Skeletal muscle satellite cell (primary cell): ENCODE data around the gene TAF11.

ENCODE experiments used
- H3K27me3 ChIP-seq: 2 replicates; pipeline ENCODE4 v1.7.0; 2013; ENCODE audit warnings: low read length; ENCODE audit not compliant: control insufficient read depth, insufficient read depth
- H3K36me3 ChIP-seq: 2 replicates; pipeline ENCODE4 v1.7.0; 2013; ENCODE audit warnings: mild to moderate bottlenecking, control low read depth, low read length; ENCODE audit not compliant: insufficient read depth
- H3K4me1 ChIP-seq: 2 replicates; pipeline ENCODE4 v1.7.0; 2013; ENCODE audit warnings: low read length; ENCODE audit not compliant: control insufficient read depth, insufficient read depth
- H3K4me2 ChIP-seq: 2 replicates; pipeline ENCODE4 v1.7.0; 2013; ENCODE audit warnings: mild to moderate bottlenecking, low read length
- H3K4me3 ChIP-seq: 2 replicates; pipeline ENCODE4 v1.7.0; 2013; ENCODE audit warnings: low read length
- H3K9ac ChIP-seq: 2 replicates; pipeline ENCODE4 v1.7.0; 2013; ENCODE audit warnings: mild to moderate bottlenecking, low read depth, low read length, moderate library complexity
- H3K9me3 ChIP-seq: replicated peaks from 2 replicates; pipeline ENCODE4 v1.7.0; 2013; ENCODE audit warnings: mild to moderate bottlenecking, control low read depth, low read length

TAF11 gene

DNA sequence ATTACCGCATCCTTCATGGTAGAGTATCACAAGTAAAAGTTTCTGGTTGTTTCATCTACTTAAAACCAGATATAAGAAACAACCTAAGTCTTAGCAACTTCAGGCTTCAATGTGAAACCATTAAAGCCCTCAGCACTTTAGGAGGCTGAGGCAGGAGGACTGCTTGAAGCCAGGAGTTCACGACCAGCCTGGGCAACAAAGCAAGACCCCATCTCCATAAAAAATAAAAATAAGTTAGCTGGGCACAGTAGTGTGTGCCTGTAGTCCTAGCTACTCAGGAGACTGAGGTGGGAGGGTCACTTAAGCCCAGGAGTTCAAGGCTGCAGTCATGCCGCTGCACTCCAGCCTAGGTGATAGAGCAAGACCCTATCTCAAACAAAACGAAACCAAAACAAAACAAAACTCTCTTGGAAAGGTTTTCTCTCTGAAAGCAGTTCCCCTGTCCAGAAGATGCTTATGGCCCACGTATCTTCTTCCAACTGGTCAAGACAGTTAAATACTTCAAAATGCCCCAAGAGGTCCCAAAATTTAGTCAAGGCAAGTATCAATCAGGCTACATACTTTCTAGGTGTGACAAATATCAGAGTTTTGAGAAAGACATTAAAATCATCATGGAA, 9.9 kb downstream of the TAF11 start:
- Histone ChIP-seq H3K9ac (no peak overlapping the region), H3K36me3 (peaks cover 48% of the 10 kb centered on the region), H3K4me2 (no peak overlapping the region), H3K4me3 (no peak overlapping the region), H3K27me3 (no peaks in the 10 kb centered on the region), H3K9me3 (no peaks in the 10 kb centered on the region), H3K4me1 (no peaks in the 10 kb centered on the region)

GRCh38 chr6:34877259-34877658, 10.6 kb downstream of the TAF11 start:
- Histone ChIP-seq H3K4me3 (no peak overlapping the region), H3K36me3 (peaks cover 51% of the 10 kb centered on the region), H3K4me2 (no peak overlapping the region), H3K27me3 (no peaks in the 10 kb centered on the region), H3K9me3 (no peaks in the 10 kb centered on the region), H3K4me1 (no peaks in the 10 kb centered on the region), H3K9ac (no peak overlapping the region)

DNA sequence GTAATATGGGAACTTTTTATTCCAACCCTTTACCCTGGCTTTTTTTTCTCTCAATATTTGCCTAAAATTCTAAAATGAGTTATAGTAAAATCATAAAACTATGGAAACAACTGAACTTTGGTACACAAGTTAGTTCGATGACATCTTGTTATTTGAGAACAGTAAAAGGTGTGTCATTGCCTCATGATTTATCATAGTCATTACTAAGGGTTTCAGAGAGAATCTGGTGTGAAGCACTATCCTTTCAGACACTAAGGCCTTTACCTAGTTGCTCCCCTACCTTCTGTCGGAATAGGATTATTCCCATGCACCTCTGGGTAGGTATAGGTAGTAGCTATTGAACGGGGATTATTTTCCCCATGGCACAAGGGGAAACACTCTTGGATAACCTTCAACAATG, 11.4 kb downstream of the TAF11 start:
- H3K4me3 ChIP-seq, result no peak overlapping the region
- H3K27me3 ChIP-seq, result no peaks in the 10 kb centered on the region
- H3K9ac ChIP-seq, result no peak overlapping the region
- peaks cover 58% of the 10 kb centered on the region for H3K36me3 ChIP-seq
- no peak overlapping the region for H3K4me2 ChIP-seq
- no peaks in the 10 kb centered on the region for H3K4me1 ChIP-seq
- no peaks in the 10 kb centered on the region for H3K9me3 ChIP-seq

- no peaks in the 10 kb centered on the region for H3K9me3 ChIP-seq
- no peak overlapping the region for H3K4me2 ChIP-seq
- H3K4me1 ChIP-seq, result no peaks in the 10 kb centered on the region
- no peak overlapping the region for H3K9ac ChIP-seq
- H3K4me3 ChIP-seq, result no peak overlapping the region
- H3K27me3 ChIP-seq, result no peaks in the 10 kb centered on the region
- peaks cover 50% of the 10 kb centered on the region for H3K36me3 ChIP-seq
Measured at GRCh38 chr6:34875292-34876213, 12.3 kb downstream of the TAF11 start.

DNA sequence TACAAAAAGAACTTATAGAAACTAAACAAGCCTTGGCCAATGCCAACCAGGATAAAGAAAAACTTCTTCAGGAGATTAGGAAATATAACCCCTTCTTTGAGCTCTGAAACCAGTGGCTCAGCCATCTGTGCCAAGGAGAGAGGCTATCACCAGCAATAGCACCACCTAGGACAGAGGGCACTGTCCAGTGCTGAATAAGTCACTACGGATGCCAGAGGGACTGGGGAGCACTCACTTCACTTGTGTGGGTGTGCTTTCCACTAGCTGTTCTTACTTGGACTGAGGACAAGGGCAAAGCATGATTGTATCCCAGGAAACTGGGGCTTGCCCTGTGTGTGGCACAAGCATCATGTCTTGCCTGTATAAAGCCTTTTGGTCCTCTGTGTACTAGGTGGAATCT, 15.5 kb downstream of the TAF11 start:
- Histone ChIP-seq H3K9me3 (no peaks in the 10 kb centered on the region), H3K9ac (no peak overlapping the region), H3K36me3 (peaks cover 30% of the 10 kb centered on the region), H3K4me1 (no peaks in the 10 kb centered on the region), H3K4me2 (no peak overlapping the region), H3K4me3 (no peak overlapping the region), H3K27me3 (no peaks in the 10 kb centered on the region)

- H3K9ac ChIP-seq, result no peak overlapping the region
- no peaks in the 10 kb centered on the region for H3K27me3 ChIP-seq
- H3K4me2 ChIP-seq, result no peak overlapping the region
- H3K36me3 ChIP-seq, result peaks cover 27% of the 10 kb centered on the region
- no peaks in the 10 kb centered on the region for H3K9me3 ChIP-seq
- no peaks in the 10 kb centered on the region for H3K4me1 ChIP-seq
- no peak overlapping the region for H3K4me3 ChIP-seq
Measured at GRCh38 chr6:34871853-34872252, 16.0 kb downstream of the TAF11 start.

DNA sequence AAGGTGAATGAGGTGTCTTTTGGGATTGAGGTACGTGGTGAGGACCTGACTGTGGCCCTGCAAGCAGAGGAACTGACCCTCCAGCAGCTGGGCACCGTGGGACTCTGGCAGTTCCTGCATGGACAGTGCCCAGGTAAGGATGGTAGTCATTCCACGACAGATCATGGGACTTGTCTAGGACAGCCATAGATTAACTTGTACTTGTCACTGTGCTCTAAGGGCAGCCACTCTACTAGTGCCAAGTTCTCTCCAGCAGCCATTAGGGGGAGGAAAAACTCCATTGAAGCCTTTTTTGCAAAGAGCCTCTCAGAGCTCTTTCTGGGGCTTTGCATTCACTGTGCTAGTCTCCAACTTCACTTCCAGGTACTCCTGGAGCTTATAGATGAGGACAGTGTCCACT, 20.4 kb downstream of the TAF11 start:
- Histone ChIP-seq H3K9ac (no peak overlapping the region), H3K36me3 (peaks cover 8% of the 10 kb centered on the region), H3K4me3 (no peak overlapping the region), H3K4me1 (no peaks in the 10 kb centered on the region), H3K4me2 (no peak overlapping the region), H3K9me3 (no peaks in the 10 kb centered on the region), H3K27me3 (no peaks in the 10 kb centered on the region)

GRCh38 chr6:34866509-34866908, 21.3 kb downstream of the TAF11 start:
- Histone ChIP-seq H3K4me2 (no peak overlapping the region), H3K4me3 (no peak overlapping the region), H3K36me3 (no peaks in the 10 kb centered on the region), H3K4me1 (no peaks in the 10 kb centered on the region), H3K9me3 (no peaks in the 10 kb centered on the region), H3K27me3 (no peaks in the 10 kb centered on the region), H3K9ac (no peak overlapping the region)

DNA sequence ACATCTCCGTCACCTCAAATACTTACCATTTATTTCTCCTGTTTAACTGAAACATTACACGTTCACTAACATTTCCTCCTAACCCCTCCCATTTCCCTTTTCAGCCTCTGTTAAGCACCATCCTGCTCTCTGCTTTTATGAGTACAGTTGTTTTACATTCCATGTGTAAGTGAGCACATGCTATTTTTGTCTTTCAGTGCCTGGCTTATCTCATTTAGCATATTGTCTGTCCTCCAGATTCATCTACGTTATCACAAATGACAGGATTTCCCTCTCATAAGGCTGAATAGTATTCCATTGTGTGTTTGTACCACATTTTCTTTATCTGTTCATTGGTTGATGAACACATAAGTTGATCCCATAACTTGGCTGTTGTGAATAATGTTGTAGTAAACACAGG, 22.7 kb downstream of the TAF11 start:
- Histone ChIP-seq H3K36me3 (no peaks in the 10 kb centered on the region), H3K4me1 (no peaks in the 10 kb centered on the region)

DNA sequence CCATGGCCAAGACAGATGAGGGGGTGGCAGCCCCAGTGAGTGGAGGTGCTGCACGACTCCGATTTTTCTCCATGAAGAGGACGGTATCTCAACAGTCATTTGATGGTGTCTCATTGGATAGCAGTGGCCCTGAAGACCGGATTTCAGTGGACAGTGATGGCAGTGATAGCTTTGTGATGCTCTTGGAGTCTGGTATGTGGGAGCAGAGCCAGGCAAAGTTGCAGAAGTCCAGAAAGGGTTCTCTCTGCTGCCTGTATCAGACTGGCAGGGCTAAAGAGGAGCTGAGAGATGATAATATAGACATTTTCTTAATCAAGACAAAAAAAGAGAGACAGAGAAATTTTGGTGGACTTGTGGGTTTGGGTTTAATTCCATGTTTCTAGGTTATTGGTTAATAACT, 23.8 kb downstream of the TAF11 start:
- Histone ChIP-seq H3K9ac (no peak overlapping the region), H3K36me3 (no peaks in the 10 kb centered on the region), H3K4me2 (no peak overlapping the region), H3K4me1 (no peaks in the 10 kb centered on the region), H3K4me3 (no peak overlapping the region), H3K9me3 (no peaks in the 10 kb centered on the region), H3K27me3 (no peaks in the 10 kb centered on the region)

More for the DNA sequence above, 22.7 kb downstream of the TAF11 start:
- Histone ChIP-seq H3K4me3 (no peak overlapping the region), H3K9ac (no peak overlapping the region), H3K9me3 (no peaks in the 10 kb centered on the region), H3K4me2 (no peak overlapping the region), H3K27me3 (no peaks in the 10 kb centered on the region)

DNA sequence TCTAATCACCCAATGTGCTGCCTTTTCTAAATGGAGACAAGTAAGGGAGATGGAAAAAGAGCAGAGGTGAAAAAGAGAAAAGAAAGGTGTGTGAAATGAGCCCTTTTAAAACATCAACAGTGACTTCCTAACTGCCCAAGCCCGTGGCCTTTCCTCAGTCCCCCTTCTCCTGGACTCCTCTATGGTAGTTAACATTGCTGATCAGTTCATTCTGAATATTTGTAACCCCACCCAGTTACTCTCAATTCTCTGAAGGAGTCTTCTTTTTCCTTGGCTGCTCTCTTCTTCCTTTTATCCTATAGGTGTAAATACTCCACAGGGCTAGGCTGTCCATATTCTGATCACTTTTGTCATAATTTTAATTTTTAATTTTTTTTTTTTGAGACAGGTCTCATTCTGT, 27.1 kb downstream of the TAF11 start:
- Histone ChIP-seq H3K36me3 (peaks cover 11% of the 10 kb centered on the region), H3K27me3 (no peaks in the 10 kb centered on the region), H3K9ac (no peak overlapping the region), H3K4me3 (no peak overlapping the region), H3K4me2 (no peak overlapping the region), H3K4me1 (no peaks in the 10 kb centered on the region), H3K9me3 (no peaks in the 10 kb centered on the region)

DNA sequence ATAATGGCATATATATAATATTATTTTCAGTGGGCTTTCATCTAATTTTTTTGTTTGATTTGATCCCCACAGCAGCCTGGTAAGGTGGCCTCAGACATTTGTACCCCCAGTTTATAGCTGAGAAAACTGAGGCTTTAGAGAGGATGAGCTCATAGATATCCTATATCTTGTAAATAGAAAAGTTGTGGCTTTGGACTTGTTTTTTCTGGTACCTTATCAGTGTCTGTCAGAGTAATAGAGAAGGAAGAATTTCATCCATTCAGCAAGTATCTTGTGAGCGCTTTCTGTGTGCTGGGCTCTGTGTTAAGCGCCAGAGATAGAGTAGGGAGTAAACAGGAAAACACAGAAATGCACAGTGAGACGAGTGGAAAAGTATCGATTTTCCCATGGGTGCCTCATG, 27.9 kb downstream of the TAF11 start:
- no peaks in the 10 kb centered on the region for H3K9me3 ChIP-seq
- no peaks in the 10 kb centered on the region for H3K4me1 ChIP-seq
- no peak overlapping the region for H3K9ac ChIP-seq
- H3K27me3 ChIP-seq, result no peaks in the 10 kb centered on the region
- H3K4me3 ChIP-seq, result no peak overlapping the region
- H3K4me2 ChIP-seq, result no peak overlapping the region
- H3K36me3 ChIP-seq, result peaks cover 11% of the 10 kb centered on the region
